GM19452 (cell line): ENCODE data around the gene ESPNL.

Experiments used
- ATAC-seq: cut with Tn5 transposase; IDR thresholded peaks from one replicate; pipeline ENCODE4 v1.9.1; 2021; ENCODE audit not compliant: unreplicated experiment

Gene ESPNL

DNA sequence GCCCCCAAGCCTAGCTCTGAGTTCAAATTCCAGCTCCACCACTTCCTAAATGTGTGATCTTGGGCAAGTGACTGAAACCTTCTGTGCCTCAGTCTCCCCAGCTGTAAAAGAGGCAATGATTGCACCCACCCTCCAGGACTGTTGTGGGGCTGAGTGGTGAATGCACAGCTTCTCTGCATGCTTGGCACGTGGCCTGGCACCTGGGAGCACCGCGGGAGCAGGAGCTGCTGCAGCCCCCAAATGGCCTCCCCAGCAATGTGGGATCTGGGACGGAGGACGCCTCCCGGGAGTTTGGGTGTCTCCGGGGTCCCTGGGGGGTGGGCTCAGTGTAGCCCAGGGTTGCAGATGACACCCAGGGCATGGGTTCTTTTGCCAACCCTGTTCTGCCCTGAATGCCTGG, 39.9 kb downstream of the ESPNL start:
- ATAC-seq = no peak

GRCh38 chr2:238140721-238141540, 40.8 kb downstream of the ESPNL start:
- ATAC-seq = no peak

- ATAC-seq = no peak
These were observed 41.6 kb downstream of the ESPNL start for GRCh38 chr2:238141541-238142318.

DNA sequence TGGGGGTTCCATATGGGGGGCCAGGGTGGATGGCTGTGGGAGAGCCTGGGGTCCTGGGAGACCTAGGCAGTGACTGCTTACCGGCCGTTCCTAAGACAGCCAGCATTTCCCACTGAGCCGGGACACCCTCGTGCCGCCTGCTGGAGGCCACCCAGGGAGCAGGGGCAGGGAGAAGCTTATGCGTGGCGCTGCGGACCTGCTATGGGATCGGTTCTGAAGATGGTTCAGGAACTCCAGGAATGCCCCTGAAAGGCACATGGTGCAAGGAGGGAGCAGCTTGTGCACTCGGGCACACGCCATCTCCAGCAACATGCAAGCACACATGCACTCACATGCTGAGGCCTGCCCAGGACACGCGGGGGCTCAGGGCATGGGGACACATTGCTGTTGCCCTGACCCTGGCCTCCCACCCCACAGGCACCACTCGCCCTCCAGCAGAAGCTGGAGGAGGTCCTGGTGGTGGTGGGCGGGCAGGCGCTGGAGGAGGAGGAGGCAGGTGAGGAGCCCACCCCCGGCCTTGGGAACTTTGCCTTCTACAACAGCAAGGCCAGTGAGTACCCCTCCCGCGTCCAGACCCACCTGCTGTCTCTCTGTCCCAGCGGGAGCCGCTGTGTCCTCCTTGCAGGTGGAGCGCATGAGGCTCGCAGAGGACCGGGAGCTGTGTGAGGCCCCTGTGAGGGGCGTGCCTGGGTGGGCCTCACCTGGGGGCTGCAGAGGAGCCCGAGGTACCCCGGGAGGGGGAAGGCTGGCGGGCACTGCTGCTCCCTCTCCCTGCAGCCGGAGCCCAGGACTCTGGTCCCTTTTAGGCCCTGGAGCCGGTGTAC, 42.5 kb downstream of the ESPNL start:
- no peak for ATAC-seq

GRCh38 chr2:238143239-238143951, 43.3 kb downstream of the ESPNL start:
- no peak for ATAC-seq

DNA sequence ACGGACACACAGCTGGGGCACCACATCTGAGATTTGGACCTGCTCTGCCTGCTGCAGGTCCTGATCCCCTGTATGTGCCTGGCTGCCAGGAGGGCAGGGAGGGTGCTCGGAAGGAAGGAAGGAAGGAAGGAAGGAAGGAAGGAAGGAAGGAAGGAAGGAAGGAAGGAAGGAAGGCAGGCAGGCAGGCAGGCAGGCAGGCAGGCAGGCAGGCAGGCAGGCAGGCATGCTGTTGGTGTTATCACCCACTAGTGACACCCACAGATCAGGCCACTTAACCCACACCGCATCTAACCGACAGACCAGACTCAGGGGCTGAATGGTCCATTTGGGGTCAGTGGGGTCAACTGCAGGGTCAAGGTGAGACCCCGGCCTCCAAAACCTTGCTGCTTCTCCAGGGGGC, 44.1 kb downstream of the ESPNL start:
- no peak for ATAC-seq

GRCh38 chr2:238145046-238145445, 44.9 kb downstream of the ESPNL start:
- no peak for ATAC-seq

GRCh38 chr2:238145851-238146250, 45.7 kb downstream of the ESPNL start:
- no peak for ATAC-seq

GRCh38 chr2:238146884-238147544, 46.9 kb downstream of the ESPNL start:
- ATAC-seq = no peak

GRCh38 chr2:238148981-238149380, 48.8 kb downstream of the ESPNL start:
- ATAC-seq = no peak

DNA sequence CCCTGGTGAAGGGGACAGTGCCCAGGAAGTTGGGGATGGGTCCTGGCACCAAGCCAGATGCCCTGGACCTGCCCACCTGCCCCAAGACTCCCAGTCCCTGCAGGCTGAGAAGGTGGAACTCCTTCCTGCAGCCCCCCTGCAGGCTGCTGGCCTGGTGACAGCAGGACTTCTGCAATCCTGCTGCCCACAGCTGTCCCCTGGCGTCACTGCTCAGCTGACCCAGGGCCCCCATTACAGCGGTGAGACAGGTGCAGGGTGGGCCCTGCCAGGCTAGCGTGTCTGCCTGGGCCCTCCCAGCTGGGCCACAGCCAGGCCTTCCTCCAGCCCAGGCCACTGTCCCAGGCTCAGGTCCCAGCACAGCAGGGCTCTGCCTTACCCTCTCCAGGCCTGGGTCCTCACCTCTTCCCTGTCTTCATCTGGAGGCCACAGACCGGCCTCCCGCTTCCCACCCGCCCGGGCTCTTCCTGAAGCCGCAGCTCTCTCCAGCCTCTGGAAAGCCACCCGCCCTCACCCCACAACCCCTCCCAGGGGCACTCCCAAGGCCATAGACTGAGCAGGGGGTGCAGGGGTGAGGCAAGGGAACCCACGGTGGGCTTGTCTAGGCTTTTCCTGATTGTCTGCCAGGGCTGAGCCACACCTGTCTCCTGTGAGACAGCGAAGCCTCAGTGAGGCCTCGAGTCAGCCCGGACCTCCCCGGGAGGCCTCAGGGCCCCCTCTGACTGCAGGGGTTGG, 49.9 kb downstream of the ESPNL start:
- no peak for ATAC-seq

- no peak for ATAC-seq
These were observed 50.5 kb downstream of the ESPNL start for GRCh38 chr2:238150686-238151085.

DNA sequence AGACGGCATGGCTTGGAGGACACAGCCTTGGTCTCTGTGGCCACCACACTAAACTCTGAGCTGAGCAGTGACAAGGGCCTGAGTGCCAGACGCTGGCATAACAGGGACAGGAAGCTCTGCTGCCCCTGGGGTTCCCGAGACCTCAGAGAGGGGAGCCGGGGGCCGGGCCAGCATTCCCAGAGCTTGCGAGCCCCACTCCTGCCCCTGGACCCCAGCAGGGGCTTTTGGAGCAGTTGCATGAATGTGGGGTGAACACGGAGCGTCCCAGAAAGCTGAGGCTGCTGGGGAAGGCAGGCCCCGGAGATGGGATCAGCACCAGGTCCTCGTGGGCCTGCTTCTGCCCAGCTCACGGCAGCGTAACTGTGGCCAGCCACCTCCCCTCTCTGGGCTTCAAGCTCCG, 51.1 kb downstream of the ESPNL start:
- no peak for ATAC-seq

DNA sequence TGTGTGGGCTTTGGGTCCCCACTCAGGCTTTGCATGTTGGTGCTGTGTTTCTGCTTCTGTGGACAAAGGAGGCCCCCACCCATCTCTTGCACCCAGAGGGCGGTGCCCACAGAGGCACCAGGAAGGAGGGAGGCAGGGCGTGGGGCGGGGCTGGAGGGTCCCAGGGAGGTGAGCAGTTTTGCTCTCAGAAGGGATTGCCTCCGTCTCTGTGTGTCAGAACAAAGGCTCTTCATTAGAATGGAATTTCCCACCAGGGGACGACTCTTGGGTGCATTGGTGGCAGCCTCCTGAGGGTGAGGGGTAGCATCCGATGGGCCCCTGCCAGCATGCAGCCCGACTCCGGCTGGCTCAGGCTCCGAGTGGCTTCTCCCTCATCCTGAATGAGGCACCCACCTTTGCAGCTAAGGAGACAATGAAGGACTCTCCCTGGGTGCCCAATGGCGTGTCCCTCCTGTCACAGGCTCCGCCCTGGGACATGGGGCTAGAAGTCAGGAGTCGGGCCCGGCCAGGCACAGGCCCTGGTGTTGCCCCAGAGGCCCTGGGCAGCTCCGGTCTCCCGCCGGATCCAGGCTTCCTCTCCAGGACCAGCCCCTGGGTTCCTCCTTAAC, 51.6 kb downstream of the ESPNL start:
- no peak for ATAC-seq

GRCh38 chr2:238152771-238153688, 52.9 kb downstream of the ESPNL start:
- no peak for ATAC-seq

GRCh38 chr2:238154570-238154969, 54.4 kb downstream of the ESPNL start:
- ATAC-seq = no peak

GRCh38 chr2:238155051-238155760, 55.1 kb downstream of the ESPNL start:
- ATAC-seq = no peak
